HG02981 (cell line): ENCODE data around the gene CD86.
"Not testable (repeated sequence)": the region's sequence is repeated elsewhere in the genome, so short reads cannot be mapped to it uniquely, and the experiment has no call there.

Experiments
- ATAC-seq: cut with Tn5 transposase; IDR thresholded peaks from one replicate; pipeline ENCODE4 v1.9.1; 2021; ENCODE audit warnings: mild to moderate bottlenecking, moderate library complexity; ENCODE audit not compliant: unreplicated experiment

The CD86 gene

GRCh38 chr3:122148941-122149627, 93.9 kb downstream of the CD86 start:
- ATAC-seq = no peak

GRCh38 chr3:122151480-122151879, 96.3 kb downstream of the CD86 start:
- ATAC-seq = no peak

DNA sequence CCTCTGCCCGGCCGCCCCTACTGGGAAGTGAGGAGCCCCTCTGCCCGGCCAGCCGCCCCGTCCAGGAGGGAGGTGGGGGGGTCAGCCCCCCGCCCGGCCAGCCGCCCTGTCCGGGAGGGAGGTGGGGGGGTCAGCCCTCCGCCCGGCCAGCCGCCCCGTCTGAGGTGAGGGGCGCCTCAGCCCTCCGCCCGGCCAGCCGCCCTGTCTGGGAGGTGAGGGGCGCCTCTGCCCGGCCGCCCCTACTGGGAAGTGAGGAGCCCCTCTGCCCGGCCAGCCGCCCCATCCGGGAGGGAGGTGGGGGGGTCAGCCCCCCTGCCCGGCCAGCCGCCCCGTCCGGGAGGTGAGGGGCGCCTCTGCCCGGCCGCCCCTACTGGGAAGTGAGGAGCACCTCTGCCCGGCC, 109.8 kb downstream of the CD86 start:
- not testable (repeated sequence) for ATAC-seq

- no peak for ATAC-seq
Observed at GRCh38 chr3:122167630-122168029, 112.5 kb downstream of the CD86 start.

- ATAC-seq = no peak
Observed at GRCh38 chr3:122168044-122168443, 112.9 kb downstream of the CD86 start.

- no peak for ATAC-seq
Observed at GRCh38 chr3:122169911-122170310, 114.7 kb downstream of the CD86 start.
